Esophagus muscularis mucosa (tissue), 4 donors: ENCODE results near the gene ITPR2.

Experiments
- CTCF ChIP-seq, 3 experiments: fragments of 200-600 bp in 2 of 3; fragments of 450-650 bp in 1 of 3; sonication (generic) in 2 of 3; IDR thresholded peaks; one replicate each; pipeline ENCODE4 v1.5.1; 2017 to 2019; ENCODE audit warnings: antibody characterized with exemption in 3 of 3, mild to moderate bottlenecking in 2 of 3, moderate library complexity in 1 of 3
- EP300 ChIP-seq: sonication (generic); formaldehyde crosslinking; IDR thresholded peaks from one replicate; pipeline ENCODE4 v1.6.1; 2017; ENCODE audit warnings: antibody characterized with exemption
- POLR2A ChIP-seq: fragments of 450-650 bp; IDR thresholded peaks from one replicate; pipeline ENCODE4 v1.6.1; 2017; ENCODE audit warnings: antibody characterized with exemption, moderate library complexity, mild to moderate bottlenecking, low read depth

- TF ChIP-seq CTCF (IDR thresholded peaks at IDR 0.05): no peak
- no peak for TF ChIP-seq POLR2A
- TF ChIP-seq EP300: no peak
Observed at GRCh38 chr12:26642361-26642760, 190.6 kb downstream of the ITPR2 start.
